ENCODE results near the gene CEMIP.

CEMIP gene

GRCh38 chr15:80902298-80902801, 123.2 kb downstream of the CEMIP start:
- DNase-seq: no peak

GRCh38 chr15:80904998-80905397, 125.8 kb downstream of the CEMIP start:
- DNase-seq: no peak

GRCh38 chr15:80906159-80906766, 127.1 kb downstream of the CEMIP start:
- DNase-seq: peak; percentile 18

- DNase-seq: no peak
Observed at GRCh38 chr15:80911821-80912220, 132.7 kb downstream of the CEMIP start.

GRCh38 chr15:80912673-80913072, 133.5 kb downstream of the CEMIP start:
- no peak for DNase-seq

GRCh38 chr15:80913541-80913940, 134.4 kb downstream of the CEMIP start:
- no peak for DNase-seq

GRCh38 chr15:80915472-80915871, 136.3 kb downstream of the CEMIP start:
- no peak for DNase-seq

GRCh38 chr15:80916056-80916455, 136.9 kb downstream of the CEMIP start:
- no peak for DNase-seq

- no peak for DNase-seq
Observed at GRCh38 chr15:80918196-80918783, 139.1 kb downstream of the CEMIP start.

- DNase-seq: no peak
Observed at GRCh38 chr15:80920271-80920699, 141.1 kb downstream of the CEMIP start.

- DNase-seq: no peak
Observed at GRCh38 chr15:80921736-80922410, 142.7 kb downstream of the CEMIP start.

- DNase-seq: no peak
Observed at GRCh38 chr15:80923668-80924067, 144.5 kb downstream of the CEMIP start.

- no peak for DNase-seq
Observed at GRCh38 chr15:80924278-80924677, 145.1 kb downstream of the CEMIP start.

- DNase-seq: no peak
Observed at GRCh38 chr15:80925597-80926059, 146.5 kb downstream of the CEMIP start.

- no peak for DNase-seq
Observed at GRCh38 chr15:80926126-80926525, 147.0 kb downstream of the CEMIP start.

- DNase-seq: no peak
Observed at GRCh38 chr15:80929225-80929624, 150.1 kb downstream of the CEMIP start.

GRCh38 chr15:80929689-80930088, 150.5 kb downstream of the CEMIP start:
- DNase-seq: no peak

- no peak for DNase-seq
Observed at GRCh38 chr15:80931191-80931590, 152.0 kb downstream of the CEMIP start.

GRCh38 chr15:80931721-80932512, 152.7 kb downstream of the CEMIP start:
- no peak for DNase-seq

GRCh38 chr15:80932513-80932815, 153.3 kb downstream of the CEMIP start:
- DNase-seq: no peak

GRCh38 chr15:80932989-80933388, 153.8 kb downstream of the CEMIP start:
- no peak for DNase-seq

GRCh38 chr15:80934761-80935221, 155.6 kb downstream of the CEMIP start:
- no peak for DNase-seq
